MM.1S (cell line): Measurements from ENCODE around the gene CDKN2AIP.

Experiments used
- DNase-seq: peaks from one replicate; pipeline ENCODE4 v3.0.0-alpha.2; 2015
- H2AFZ ChIP-seq: fragments of 300-600 bp; sonication (generic); 2 replicates; pipeline ENCODE4 v1.6.0; 2016; ENCODE audit warnings: antibody characterized with exemption, low read length
- H3F3A ChIP-seq: fragments of 300-600 bp; sonication (generic); 2 replicates; pipeline ENCODE4 v1.6.1; 2016; ENCODE audit warnings: mild to moderate bottlenecking, antibody characterized with exemption, low read length, moderate library complexity, mixed read lengths; ENCODE audit not compliant: insufficient read depth
- H3K27ac ChIP-seq: fragments of 300-600 bp; sonication (generic); 2 replicates; pipeline ENCODE4 v1.5.1; 2016; ENCODE audit warnings: mild to moderate bottlenecking, low read length
- H3K27me3 ChIP-seq: fragments of 300-600 bp; sonication (generic); replicated peaks from 2 replicates; pipeline ENCODE4 v1.6.0; 2016; ENCODE audit warnings: low read length; ENCODE audit not compliant: insufficient read depth
- H3K36me3 ChIP-seq: fragments of 300-600 bp; sonication (generic); replicated peaks from 2 replicates; pipeline ENCODE4 v1.6.1; 2016; ENCODE audit warnings: mild to moderate bottlenecking, low read length, mixed read lengths; ENCODE audit not compliant: insufficient read depth
- H3K4me1 ChIP-seq: fragments of 300-600 bp; sonication (generic); 2 replicates; pipeline ENCODE4 v1.6.1; 2016; ENCODE audit warnings: low read length, mixed read lengths
- H3K4me2 ChIP-seq: fragments of 300-600 bp; sonication (generic); 2 replicates; pipeline ENCODE4 v1.6.0; 2016; ENCODE audit warnings: low read depth, low read length
- H3K4me3 ChIP-seq: fragments of 300-600 bp; sonication (generic); 2 replicates; pipeline ENCODE4 v1.5.1; 2016; ENCODE audit warnings: low read length, mixed read lengths
- H3K79me2 ChIP-seq: fragments of 300-600 bp; sonication (generic); 2 replicates; pipeline ENCODE4 v1.6.1; 2016; ENCODE audit warnings: mixed run types, low read length, mixed read lengths
- H3K9ac ChIP-seq: fragments of 300-600 bp; sonication (generic); 2 replicates; pipeline ENCODE4 v1.6.1; 2016; ENCODE audit warnings: low read length, mixed read lengths
- H3K9me2 ChIP-seq: fragments of 300-600 bp; sonication (generic); replicated peaks from 2 replicates; pipeline ENCODE4 v1.6.1; 2016; ENCODE audit warnings: mild to moderate bottlenecking, low read length, mixed read lengths; ENCODE audit not compliant: insufficient read depth
- H3K9me3 ChIP-seq: fragments of 300-600 bp; sonication (generic); replicated peaks from 2 replicates; pipeline ENCODE4 v1.6.1; 2016; ENCODE audit warnings: mild to moderate bottlenecking, low read length, mixed read lengths; ENCODE audit not compliant: insufficient read depth
- H4K20me1 ChIP-seq: fragments of 300-600 bp; sonication (generic); 2 replicates; pipeline ENCODE4 v1.6.1; 2016; ENCODE audit warnings: mild to moderate bottlenecking, low read length, moderate library complexity, mixed read lengths; ENCODE audit not compliant: insufficient read depth
- CTCF ChIP-seq: fragments of 300-600 bp; sonication (generic); IDR thresholded peaks from 2 replicates; pipeline ENCODE4 v1.5.1; 2016; ENCODE audit warnings: antibody characterized with exemption, low read length, mixed read lengths
- EZH2 ChIP-seq: fragments of 300-600 bp; sonication (generic); optimal IDR thresholded peaks from 2 replicates; pipeline ENCODE3; 2017; ENCODE audit warnings: low read depth, mild to moderate bottlenecking, antibody characterized with exemption, low read length, mixed read lengths
- EZH2phosphoT487 ChIP-seq: fragments of 300-600 bp; sonication (generic); IDR thresholded peaks from 2 replicates; pipeline ENCODE4 v1.6.1; 2018; ENCODE audit warnings: antibody characterized with exemption, low read length

Gene CDKN2AIP

GRCh38 chr4:183485411-183486160 lies 41.1 kb downstream of the CDKN2AIP start:
- no peak for DNase-seq

GRCh38 chr4:183492791-183493222 lies 48.4 kb downstream of the CDKN2AIP start:
- H3K79me2 ChIP-seq = no peaks in the 10 kb centered on the region
- no peak overlapping the region for H2AFZ ChIP-seq
- H3K36me3 ChIP-seq = no peaks in the 10 kb centered on the region
- no peaks in the 10 kb centered on the region for H3K9me2 ChIP-seq
- H3K4me3 ChIP-seq = no peak overlapping the region
- H3K27me3 ChIP-seq = no peaks in the 10 kb centered on the region
- TF ChIP-seq EZH2phosphoT487 (no peak), CTCF (no peak), EZH2 (no peak)
- H3K9me3 ChIP-seq = no peaks in the 10 kb centered on the region
- no peaks in the 10 kb centered on the region for H4K20me1 ChIP-seq
- DNase-seq = no peak
- no peak overlapping the region for H3K4me2 ChIP-seq
- no peaks in the 10 kb centered on the region for H3K4me1 ChIP-seq
- no peaks in the 10 kb centered on the region for H3F3A ChIP-seq
- no peak overlapping the region for H3K9ac ChIP-seq
- no peak overlapping the region for H3K27ac ChIP-seq

More at GRCh38 chr4:183485411-183486160, 41.1 kb downstream of the CDKN2AIP start:
- Histone ChIP-seq H3K9me3 (no peaks in the 10 kb centered on the region), H3K27ac (no peak overlapping the region), H3K9ac (no peak overlapping the region), H3K4me1 (no peaks in the 10 kb centered on the region), H3K27me3 (no peaks in the 10 kb centered on the region), H3K9me2 (no peaks in the 10 kb centered on the region), H3K4me2 (no peak overlapping the region), H3K79me2 (no peaks in the 10 kb centered on the region), H2AFZ (no peak overlapping the region), H3F3A (no peaks in the 10 kb centered on the region), H4K20me1 (no peaks in the 10 kb centered on the region), H3K4me3 (no peak overlapping the region), H3K36me3 (no peaks in the 10 kb centered on the region)
- TF ChIP-seq EZH2phosphoT487 = no peak
- TF ChIP-seq CTCF = no peak
- no peak for TF ChIP-seq EZH2

GRCh38 chr4:183493246-183493645 lies 48.8 kb downstream of the CDKN2AIP start:
- no peak for TF ChIP-seq EZH2phosphoT487
- no peak for TF ChIP-seq CTCF
- TF ChIP-seq EZH2 = no peak
- Histone ChIP-seq H3K4me3 (no peak overlapping the region), H3K4me2 (no peak overlapping the region), H3K36me3 (no peaks in the 10 kb centered on the region), H4K20me1 (no peaks in the 10 kb centered on the region), H3K27me3 (no peaks in the 10 kb centered on the region), H3K9ac (no peak overlapping the region), H3K4me1 (no peaks in the 10 kb centered on the region), H3F3A (no peaks in the 10 kb centered on the region), H3K79me2 (no peaks in the 10 kb centered on the region), H2AFZ (no peak overlapping the region), H3K9me3 (no peaks in the 10 kb centered on the region), H3K27ac (no peak overlapping the region), H3K9me2 (no peaks in the 10 kb centered on the region)
- DNase-seq = no peak
